DMS53 (cell line): Measurements from ENCODE around the gene EXOSC1.
A peak's percentile ranks its signal among the peaks of the same experiment; 100 is the strongest.
"Not testable (repeated sequence)": the region's sequence is repeated elsewhere in the genome, so short reads cannot be mapped to it uniquely, and the experiment has no call there.

ENCODE experiments used
- DNase-seq: peaks from one replicate; lab custom pipeline; 2025; lab: John Stamatoyannopoulos, UW

EXOSC1 gene

DNA sequence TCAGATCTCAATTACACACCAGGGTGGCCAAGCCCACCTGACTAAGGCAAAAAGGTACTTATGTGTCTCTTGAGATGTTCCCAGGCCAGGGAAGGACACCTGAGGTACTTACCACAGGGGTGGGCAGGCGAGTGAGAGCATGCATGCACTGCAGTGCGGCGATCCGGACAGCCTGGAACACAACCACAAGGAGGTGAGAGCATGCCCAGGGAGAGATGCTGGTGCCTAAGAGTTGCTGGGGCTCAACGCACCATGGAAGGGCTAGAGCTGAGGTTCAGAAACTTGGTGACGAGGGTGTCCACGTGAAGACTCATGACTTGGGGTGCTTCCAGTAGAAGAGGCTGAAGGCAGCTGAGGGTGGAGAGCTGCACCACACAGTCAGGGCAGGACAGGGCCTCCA lies 13.3 kb upstream of the EXOSC1 start:
- DNase-seq: no peak

DNA sequence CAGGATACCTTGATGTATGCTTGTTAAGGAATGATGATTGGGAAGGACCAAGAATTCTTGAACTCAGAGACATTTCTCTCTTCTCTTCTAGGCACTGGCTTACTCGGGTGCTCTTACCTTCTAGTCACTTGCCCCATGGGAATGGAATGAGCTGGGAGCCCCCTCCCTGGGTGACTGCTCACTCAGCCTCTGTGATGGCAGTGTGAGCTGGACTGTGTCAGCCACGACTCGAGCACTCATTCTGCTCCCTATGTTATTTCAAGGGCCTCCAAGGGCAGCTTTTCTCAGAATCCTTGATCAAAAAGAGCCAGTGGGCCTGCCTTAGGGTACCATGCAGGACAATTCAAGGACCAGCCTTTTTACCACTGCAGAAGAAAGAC lies 10.9 kb upstream of the EXOSC1 start:
- DNase-seq: no peak

DNA sequence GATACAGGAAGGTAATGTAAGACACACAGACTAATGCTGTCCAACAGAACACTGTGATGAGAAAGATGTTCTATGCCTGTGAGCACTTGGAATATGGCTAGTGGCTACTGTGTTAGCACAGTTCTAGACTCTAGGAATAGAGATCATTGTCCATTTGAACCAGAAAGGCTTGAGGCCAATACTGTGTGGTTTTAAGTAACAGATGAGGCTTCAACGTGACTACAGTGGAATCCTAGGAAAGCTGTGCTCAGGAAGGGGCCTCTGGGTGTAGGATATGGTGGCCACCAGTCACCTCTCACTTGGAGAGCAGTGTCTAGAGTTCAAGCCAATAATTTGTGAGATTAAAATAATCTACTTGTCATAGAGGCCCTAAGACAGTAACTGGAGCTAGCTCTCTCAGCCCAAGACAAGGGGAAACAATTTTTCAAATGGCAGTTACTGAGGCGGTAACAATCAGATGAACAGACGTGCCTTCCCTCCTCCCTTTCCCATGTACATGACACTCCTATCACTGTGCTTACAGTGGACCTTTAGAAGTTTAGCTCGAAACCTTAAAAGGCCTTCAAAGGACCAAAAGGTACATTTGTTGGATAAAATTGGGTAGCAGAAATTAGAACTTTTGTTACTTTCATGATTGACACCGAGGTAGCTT lies 10.4 kb upstream of the EXOSC1 start:
- DNase-seq: no peak

DNA sequence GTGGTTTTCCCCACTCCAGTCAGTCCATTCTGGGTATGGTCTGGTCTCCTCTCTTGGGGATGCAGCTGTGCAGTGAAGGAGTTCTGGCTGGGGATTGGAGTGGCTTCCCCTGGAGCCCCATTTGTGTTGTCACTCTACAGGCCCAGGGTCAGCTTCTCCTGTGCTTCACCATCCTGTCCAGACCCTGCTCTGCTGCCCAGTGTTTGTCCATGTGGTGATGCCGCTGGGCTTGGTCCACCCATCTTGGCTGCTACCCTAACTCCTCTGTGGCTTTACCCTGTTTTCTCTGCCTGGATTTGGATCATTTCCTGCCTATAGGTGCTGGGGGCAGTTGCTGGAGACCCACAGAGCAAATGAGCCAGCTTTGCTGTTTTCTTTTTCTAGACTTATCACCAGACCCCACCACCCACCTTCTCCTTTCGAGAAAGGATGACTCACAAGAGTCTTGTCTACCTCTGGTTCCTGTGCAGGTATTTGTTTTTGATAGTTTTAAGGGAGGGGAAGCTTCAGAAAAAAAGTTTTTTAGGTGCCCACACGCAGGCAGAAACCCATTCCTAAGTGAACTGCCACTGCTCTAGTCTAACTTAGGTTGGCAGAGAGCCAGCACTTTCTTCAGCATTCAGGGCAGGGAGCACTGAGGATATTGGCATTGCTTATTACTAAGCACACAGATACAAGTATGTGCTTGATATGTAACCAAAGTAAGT lies 8.7 kb upstream of the EXOSC1 start:
- DNase-seq: peak; percentile 50

DNA sequence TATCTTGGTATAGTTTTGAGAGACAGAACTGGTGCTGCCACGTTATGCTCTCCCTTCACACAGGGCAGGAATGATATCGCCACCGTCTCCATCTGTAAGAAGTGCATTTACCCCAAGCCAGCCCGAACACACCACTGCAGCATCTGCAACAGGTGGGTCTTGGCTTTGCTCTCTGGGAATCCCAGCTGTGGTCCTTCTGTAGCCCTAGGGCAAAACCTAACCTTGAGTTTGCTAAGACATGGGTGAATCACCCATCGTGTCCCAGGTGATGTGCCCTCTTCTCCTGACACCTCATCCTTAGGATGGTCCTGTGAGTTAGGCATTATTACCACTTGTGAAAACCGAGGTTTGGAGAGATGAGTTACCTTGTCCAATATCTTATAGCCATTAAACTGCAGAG lies 6.5 kb upstream of the EXOSC1 start:
- no peak for DNase-seq

DNA sequence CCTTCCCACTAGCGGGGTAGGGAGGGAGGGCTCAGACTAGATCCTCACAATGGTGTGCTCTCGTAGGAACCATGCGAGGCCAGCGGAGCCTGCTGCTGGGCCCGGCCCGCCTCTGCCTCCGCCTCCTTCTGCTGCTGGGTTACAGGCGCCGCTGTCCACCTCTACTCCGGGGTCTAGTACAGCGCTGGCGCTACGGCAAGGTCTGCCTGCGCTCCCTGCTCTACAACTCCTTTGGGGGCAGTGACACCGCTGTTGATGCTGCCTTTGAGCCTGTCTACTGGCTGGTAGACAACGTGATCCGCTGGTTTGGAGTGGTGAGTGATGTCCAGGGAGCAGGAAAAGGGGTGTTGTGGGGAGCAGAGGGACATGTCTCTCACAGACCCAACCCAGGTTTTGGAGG lies 5.8 kb upstream of the EXOSC1 start:
- no peak for DNase-seq

DNA sequence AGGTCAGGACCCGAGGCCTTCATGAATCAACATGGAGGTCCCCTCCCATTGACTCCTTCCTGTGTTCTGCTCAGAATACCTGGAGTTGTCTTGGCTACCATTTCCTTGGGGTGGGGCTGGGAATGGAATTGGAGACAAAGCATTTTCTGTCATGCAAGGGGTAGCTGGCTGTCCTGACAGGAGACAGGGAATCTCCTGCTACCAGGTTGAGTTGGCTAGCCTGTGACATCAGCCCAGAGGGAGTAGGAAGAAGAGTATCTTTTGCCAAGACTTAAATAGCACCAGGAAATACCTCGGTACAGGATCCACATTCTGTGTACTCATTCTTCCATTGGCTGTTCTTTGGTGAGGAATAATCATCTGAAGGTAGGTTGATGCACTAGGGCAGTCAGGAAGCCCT lies 5.0 kb upstream of the EXOSC1 start:
- no peak for DNase-seq

DNA sequence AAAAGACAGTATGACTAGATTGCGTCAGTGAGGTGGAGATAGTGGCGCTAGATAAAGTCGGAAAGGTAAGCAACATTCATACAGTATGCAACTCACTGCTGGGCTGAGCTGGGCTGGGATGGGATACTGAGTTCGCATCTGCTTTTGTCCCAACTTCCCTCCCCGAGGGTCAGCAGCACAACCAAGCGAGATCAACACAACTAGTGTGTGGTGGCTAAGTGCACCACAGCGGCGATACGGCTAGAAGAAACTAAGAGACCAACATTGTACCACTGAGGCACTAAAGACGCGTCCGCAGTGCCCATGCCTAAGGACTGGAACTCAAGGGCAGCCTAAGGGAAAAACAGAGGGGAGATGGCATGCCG lies 467 bp downstream of the EXOSC1 start:
- no peak for DNase-seq

DNA sequence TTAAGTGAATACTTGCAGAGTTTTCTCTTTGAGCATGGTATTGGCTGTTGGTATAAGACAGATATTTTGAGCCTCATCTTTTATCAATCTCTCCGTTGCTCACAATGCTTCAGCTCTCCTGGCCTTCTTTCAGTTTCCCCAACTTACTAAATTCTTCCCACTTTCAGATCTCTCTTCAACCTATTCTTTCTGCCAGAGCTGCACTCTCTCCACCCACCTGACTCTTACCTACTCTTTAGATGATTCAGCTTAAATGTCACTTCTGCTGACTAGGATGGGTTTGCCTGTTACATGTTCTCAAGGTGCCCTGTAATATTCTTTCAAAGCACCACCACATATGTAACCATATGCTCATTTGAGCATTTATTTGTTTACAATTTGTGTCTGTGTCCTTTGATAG lies 1.6 kb downstream of the EXOSC1 start:
- DNase-seq: no peak

DNA sequence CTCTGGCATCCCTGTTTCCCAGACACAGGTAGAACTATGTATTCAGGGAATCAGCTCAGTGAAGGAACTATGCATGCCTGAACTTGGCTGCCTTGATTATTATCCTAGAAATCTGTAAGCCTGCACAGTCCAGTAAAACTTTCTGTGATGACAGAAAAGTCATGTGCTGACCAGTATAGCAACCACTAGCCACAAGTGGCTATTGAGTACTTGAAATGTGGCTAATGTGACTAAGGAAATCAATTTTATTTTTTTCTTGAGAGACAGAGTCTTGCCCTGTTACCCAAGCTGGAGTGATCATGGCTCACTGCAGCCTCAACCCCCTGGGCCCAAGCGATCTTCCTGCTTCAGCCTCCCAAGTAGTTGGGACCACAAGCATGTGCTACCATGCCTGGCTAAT lies 3.5 kb downstream of the EXOSC1 start:
- no peak for DNase-seq

DNA sequence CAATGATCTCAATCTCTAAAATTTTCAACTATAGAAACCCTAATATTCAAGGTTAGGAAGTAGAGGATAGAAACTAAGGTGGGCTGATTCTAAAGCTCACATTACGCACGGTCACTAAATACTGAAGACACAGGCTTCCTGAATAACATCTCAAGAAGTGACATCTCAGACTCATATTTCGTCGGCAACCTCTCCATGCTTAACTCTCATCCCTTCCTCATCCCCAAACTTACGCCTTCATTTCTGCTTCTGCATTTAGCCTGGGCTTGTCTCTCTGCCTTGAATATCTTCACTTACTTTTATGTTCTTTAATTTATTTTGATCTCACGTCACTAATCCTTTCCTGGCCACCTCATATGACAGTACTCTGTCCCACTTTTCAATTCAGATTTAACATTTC lies 10.6 kb downstream of the EXOSC1 start:
- no peak for DNase-seq

DNA sequence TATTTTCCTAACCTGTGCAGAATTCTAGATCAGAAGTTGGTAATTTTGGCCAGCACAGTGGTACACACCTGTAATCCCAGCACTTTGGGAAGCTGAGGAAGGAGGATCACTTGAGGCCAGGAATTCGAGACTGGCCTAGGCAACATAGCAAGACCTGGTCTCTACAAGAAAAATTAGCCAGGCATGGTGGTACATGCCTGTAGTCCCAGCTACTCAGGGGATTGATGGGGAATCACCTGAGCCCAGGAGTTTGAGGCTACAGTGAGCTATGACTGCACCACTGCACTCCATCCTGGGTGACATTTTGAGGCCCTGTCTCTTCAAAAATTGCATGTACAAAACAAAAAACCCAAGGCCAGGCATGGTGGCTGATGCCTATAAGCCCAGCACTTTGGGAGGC lies 11.2 kb downstream of the EXOSC1 start:
- no peak for DNase-seq

DNA sequence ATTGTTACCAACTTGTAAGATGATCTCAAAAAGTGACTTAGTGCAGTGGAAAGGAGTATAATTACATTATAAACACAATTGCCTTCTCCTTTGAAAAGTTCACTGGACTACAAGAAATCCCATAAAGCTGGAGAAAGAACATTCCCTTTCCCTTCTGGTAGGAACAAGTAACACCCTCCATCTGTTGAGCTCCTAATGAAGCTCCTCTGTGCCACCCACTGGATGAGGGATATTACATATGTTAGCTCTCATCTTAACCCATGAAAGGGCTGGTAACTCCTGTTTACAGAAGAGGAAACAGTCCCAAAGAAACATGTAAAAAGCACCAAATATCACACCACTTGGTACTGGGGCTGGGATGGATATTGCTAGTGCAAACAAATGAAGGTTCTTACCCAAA lies 11.8 kb downstream of the EXOSC1 start:
- DNase-seq: peak; percentile 43

DNA sequence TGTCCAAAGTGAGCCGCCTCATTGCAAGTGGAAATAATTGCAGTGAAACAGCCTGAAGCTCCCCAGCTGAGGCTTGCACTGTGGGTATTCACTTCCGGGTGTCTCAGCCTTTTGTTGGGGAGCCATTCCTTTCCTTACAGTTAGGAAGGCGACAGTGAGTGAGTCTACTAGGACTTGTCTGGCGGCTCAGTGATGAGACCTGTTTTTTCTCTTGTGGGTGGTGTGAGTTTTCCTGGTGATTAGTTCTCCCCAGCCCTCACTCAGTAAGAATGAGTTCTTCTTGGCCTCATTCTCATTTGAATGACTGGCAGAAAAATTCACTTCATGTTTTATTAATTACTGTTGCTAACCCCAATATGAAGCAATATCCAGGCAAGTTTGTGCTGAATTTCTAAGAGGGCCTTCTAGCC lies 17.2 kb downstream of the EXOSC1 start:
- no peak for DNase-seq

DNA sequence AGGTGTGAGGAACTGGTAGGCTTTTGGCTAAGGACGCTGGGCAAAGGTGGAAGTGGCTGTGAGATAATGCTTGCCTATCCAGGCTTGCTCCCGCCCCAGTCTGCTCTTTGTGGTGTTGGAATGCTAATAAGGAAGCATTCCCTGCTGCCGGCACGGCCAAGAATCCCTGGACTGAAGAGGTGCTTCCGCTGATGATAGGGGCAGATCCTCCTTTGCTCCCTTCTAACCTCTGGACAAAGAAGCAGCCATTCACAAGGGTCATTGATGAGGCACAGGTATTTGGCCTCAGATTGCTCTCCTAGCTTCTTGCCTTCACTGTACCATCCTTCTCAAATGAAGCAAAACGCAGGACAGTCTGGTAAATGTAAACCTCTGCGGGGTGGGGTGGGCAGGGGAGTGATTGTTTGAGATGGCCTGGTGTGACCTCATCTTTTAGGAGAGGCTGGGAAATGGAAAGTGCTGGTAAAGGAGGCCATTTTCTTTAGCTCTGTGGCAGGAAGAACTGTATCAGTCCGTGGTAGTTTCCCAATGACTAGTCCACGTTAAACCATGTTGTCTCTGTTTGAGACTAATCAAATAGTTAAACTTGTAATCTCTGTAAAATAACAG lies 18.1 kb downstream of the EXOSC1 start:
- DNase-seq: peak; percentile 73

DNA sequence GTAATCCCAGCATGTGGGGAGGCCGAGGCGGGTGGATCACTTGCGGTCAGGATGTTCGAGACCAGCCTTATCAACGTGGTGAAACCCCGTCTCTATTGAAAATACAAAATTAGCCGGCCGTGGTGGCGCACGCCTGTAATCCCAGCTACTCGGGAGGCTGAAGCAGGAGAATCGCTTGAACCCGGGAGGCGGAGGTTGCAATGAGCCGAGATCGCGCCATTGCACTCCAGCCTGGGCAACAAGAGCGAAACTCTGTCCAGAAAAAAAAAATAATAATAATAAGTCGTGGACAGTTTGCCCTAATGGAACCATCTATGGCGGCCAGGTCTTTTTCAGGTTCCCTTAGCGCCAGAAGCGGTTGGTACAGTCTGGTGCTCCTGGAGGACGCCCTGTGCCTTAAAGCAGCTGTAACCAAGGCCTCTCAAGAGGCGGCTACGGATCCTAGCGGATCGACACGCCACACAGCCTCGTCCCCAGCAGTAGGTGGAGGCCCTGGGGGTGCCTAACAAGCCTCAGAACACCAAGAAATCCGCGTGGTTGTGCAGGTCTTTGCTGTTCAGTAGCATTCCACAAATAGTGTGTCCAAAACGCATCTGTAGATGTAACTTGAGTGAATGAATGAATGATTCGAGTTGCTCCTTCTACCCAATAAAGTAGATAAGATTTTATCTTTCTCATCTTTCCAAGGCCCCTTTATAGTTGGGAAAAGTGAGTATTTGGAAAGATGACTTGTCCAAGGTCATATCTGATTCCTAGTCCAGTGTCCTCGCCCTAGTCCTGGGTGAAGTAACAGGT lies 18.8 kb downstream of the EXOSC1 start:
- DNase-seq: peak; percentile 66

DNA sequence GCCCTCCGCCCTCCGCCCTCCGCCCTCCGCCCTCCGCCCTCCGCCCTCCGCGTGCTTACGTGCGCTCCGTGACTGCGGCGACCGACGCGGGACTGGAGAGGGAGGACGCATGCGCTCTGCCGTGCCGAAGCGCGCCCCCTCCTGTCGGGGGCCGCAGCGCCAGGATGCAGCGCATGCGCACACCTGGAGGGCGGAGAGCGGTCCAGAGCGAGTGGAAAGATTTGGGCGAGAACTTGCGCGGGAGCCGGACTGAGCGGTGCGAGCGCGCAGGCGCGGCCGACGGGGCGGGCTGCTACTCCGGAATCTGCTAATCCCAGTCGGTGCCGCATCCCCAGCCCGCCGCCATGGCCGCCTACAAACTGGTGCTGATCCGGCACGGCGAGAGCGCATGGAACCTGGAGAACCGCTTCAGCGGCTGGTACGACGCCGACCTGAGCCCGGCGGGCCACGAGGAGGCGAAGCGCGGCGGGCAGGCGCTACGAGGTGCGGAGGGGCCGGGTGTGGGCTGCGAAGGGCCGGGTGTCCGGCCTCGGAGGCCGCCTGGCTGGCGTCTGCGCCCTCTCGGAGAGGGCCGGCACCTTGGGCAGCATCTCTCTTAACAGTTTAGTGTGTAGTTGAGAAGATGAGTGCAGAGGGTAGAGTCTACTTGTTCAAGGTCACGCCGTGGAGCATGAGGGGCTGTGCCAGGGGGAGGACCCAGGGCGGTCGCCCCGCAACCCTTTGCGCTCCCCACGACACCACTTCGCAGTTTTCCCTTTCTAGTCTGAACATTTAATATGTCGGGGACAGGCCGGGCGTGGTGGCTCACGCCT lies 19.6 kb downstream of the EXOSC1 start, which contains the start of gene PGAM1:
Gene PGAM1, plus strand, starts transcription at position 228 of the 812 bp plus-strand sequence. Its CDS starts 117 bp downstream, at position 345.
- peak; percentile 98 for DNase-seq

DNA sequence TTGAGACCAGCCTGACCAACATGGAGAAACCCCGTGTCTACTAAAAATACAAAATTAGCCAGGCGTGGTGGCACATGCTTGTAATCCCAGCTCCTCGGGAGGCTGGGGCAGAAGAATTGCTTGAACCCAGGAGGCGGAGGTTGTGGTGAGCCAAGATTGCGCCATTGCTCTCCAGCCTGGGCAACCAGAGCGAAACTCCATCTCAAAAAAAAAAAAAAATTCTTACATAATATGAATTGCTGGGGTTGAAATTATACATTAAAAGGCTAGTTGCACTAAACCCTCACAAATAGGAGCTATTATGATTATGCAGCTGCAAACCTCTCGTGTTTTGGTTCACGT lies 22.1 kb downstream of the EXOSC1 start:
- not testable (repeated sequence) for DNase-seq

DNA sequence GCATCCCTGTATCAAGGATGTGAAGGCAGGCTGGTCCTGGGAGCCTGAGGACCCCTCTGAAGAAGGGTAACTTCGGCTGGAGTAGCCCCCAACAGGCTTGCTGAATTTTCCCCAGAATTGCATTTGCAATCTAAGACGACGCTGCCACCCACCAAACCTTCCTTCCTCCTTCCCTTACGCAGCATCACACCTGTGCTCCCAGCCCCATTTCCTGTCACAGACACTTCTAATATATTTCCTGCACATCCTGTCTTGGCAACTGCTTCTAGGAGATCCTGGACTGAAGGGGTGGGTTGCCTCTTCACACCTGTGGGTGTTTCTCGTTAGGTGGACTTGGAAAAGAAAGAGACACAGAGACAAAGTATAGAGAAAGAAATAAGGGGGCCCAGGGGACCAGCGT lies 29.2 kb downstream of the EXOSC1 start:
- DNase-seq: no peak

DNA sequence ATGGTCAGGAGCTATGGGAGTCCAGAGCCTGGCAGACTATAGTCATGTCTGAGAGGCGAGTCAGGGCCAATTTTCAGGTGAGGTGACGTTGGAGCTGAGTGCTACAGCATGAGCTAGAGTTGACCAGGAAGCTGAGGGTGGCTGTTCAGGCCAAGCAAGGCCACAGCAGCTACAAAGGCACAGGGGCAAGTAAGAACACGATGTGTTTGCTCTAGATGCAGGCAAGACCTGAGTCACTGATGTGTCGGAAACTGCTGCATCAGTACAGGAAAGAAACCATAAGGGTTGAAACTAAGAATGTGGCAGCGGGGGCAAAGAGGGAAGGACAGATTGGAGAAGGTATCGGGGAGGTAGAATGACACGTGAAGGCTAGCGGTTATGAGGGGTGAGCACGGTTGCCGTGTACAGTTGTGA lies 32.9 kb downstream of the EXOSC1 start:
- DNase-seq: peak; percentile 43

DNA sequence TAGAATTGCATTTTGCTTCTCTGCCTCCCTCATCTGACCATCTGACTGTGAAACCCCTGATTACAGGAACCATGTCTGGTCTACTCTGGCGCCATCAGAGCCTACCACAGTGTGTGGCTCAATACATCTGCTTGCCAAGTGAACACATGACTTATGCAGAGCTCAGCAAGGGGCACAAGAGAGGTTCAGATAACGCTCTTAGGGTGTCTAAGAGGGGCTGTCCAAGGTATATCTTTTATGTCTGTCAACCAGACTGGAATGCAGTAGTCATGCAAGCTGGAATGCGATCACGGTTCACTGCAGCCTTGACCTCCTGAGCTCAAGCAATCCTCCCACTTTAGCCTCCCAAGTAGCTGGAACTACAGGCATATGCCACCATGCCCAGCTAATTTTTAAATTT lies 34.4 kb downstream of the EXOSC1 start:
- DNase-seq: no peak

DNA sequence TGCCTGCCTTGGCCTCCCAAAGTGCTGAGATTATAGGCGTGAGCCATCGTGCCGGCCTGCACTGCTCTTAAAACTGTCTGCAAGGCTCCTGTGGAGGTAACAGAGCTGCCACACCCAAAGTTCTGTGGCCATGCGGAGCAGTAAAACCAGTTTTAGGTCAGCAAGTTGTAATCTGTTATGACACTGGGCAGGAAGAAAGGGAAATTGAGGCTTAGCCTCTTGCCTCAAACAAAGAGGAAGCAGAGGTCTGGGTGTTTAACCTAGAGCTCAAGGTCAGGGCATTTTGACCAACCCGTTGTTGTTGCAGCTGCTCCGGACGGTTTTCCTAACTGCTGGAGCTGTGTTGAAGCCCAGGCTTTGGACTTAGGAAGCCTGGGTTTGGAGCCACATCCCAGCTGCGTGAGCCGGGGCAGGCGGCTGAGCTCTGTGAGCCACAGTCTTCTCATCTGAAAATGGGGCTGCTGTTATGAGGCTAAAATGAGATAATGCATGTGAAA lies 37.3 kb downstream of the EXOSC1 start:
- no peak for DNase-seq
